Measurements from ENCODE around the gene BIRC5.

BIRC5 gene

GRCh38 chr17:78186692-78187595, 27.1 kb upstream of the BIRC5 start, which contains the start of the genes AFMID and TK1:
TSS of gene AFMID (plus strand) at chr17:78187362. CDS start at chr17:78187371, 9 bp downstream.
TSS of gene TK1 (minus strand) at chr17:78187052. CDS start at chr17:78186994, 58 bp downstream.
- Histone ChIP-seq H3K4me3 (peak within 1 kb of the TSS; percentile 49 to 78 (median 70)), H3K9ac (peak within 1 kb of the TSS; percentile 65 to 92 (median 87); a peak in 20 of 22 replicates), H3K4me1 (peaks cover 56 to 87% (median 76%) of the 10 kb centered on the region in 10 experiments), H3K27ac (peak within 1 kb of the TSS in 10 of 11 experiments; percentile 46 to 93 (median 87); a peak in 19 of 22 replicates), H3K27me3 (no peaks in the 10 kb centered on the region), H3K9me3 (replicated peaks in 1 of 11) (no peaks in the 10 kb centered on the region), H3K36me3 (peaks cover 15 to 67% (median 50%) of the 10 kb centered on the region in 11 experiments; a peak in 21 of 22 replicates), H3K4me2 (peak within 1 kb of the TSS; percentile 86 to 99 (median 93)), H4K20me1 (peaks cover 0 to 39% (median 14%) of the 10 kb centered on the region in 11 experiments; a peak in 12 of 22 replicates)
- TF ChIP-seq Cebpa-rat (IDR thresholded peaks at IDR 0.05): no peak

DNA sequence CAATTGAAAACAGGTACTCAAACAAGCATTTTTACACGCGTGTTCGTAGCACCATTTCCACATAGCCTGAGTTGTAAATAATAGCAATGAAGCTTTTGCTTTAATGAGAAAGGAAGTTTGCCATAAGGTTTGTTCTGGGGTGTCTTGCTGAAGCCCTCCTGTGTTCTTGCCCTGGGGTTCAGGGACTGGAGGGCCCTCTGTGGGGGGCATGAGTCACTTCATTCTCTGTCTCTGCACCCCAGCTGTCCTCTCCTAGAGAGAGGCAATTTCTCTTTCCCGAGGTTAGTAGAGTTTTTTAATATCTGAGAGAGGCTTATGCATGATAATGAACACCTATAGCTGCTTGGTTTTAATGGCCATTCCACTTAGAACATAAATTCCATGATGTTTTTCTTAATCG, 17.3 kb upstream of the BIRC5 start:
- Histone ChIP-seq H3K27ac (peak overlapping the region in 10 of 11 experiments; percentile 80 to 90 (median 87); a peak in 16 of 22 replicates), H3K9ac (peak overlapping the region in 2 of 11 experiments; percentile 75; a peak in 3 of 22 replicates), H3K9me3 (replicated peaks in 1 of 11) (peaks cover 0 to 22% (median 12%) of the 10 kb centered on the region in 11 experiments; a peak in 15 of 22 replicates), H4K20me1 (peaks cover 0 to 7% (median 0%) of the 10 kb centered on the region in 11 experiments; a peak in 2 of 22 replicates), H3K4me2 (peak overlapping the region in 7 of 11 experiments; percentile 3 to 92 (median 82); a peak in 7 of 22 replicates), H3K27me3 (no peaks in the 10 kb centered on the region), H3K4me1 (peaks cover 33 to 71% (median 50%) of the 10 kb centered on the region in 10 experiments), H3K4me3 (no peak overlapping the region), H3K36me3 (peaks cover 44 to 85% (median 75%) of the 10 kb centered on the region in 11 experiments)
- no peak for TF ChIP-seq Cebpa-rat (IDR thresholded peaks at IDR 0.05)

DNA sequence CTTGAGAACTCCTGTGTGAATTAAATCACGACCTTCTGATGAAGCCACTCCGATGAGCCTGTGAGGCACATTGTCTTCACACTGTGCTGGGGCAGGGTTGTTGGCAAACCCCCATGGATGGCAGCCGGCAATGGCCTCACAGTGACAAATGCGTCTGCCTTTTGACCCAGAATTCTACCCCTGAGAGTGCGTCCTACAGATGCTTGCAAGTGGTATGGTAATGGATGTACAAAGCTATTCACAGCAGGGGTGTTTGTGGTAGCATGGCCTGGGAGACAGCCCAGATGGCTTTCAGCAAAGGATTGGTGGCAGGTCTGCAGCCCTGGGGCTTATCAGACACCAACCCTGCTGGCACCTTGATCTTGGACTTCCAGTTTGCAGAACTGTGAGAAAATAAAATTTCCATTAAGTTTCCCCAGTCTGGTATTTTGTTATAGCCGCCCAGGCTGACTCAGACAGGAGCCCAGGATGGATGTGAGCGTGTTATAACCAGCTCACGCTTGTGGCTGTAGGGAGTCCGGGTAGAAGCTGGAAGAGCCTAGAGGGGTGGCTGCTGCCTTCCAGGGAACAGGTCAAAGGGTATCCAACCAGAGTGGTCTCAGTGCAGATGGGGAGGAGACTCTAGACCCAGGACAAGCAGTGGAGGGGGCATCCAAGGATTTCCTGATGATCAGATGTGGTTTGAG, 16.8 kb upstream of the BIRC5 start:
- Histone ChIP-seq H3K4me2 (peak overlapping the region; percentile 55 to 92 (median 80); a peak in 20 of 22 replicates), H3K4me1 (peaks cover 32 to 65% (median 50%) of the 10 kb centered on the region in 10 experiments), H3K27me3 (no peaks in the 10 kb centered on the region), H3K27ac (peak overlapping the region; percentile 55 to 90 (median 87); a peak in 21 of 22 replicates), H4K20me1 (peaks cover 0 to 4% (median 0%) of the 10 kb centered on the region in 11 experiments; a peak in 2 of 22 replicates), H3K4me3 (no peak overlapping the region; a peak in 1 of 20 replicates), H3K9me3 (replicated peaks in 1 of 11) (peaks cover 0 to 22% (median 12%) of the 10 kb centered on the region in 11 experiments; a peak in 15 of 22 replicates), H3K9ac (peak overlapping the region; percentile 22 to 80 (median 72); a peak in 12 of 22 replicates), H3K36me3 (peaks cover 39 to 80% (median 72%) of the 10 kb centered on the region in 11 experiments)
- no peak for TF ChIP-seq Cebpa-rat (IDR thresholded peaks at IDR 0.05)

DNA sequence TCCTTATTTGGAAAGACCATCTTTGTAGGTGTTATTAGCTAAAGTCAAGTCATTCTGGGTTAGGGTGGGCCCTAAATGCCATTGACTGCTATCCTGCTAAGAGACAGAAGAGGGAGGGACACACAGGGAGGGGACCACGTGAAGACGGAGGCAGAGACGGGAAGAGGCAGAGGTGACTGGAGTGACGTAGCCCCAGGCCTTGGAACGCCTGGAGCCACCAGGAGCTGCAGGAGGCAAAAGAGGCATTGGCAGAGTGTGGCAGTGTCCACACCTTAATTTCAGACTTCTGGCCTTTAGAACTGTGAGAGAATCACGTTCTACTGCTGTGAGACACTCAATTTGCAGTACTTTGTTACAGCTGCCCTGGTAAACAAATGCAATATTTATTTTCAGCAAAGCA, 13.6 kb upstream of the BIRC5 start:
- peak overlapping the region in 2 of 11 experiments; percentile 64 to 70; a peak in 5 of 22 replicates for H3K9ac ChIP-seq
- H3K4me3 ChIP-seq: no peak overlapping the region
- H3K4me1 ChIP-seq: peaks cover 25 to 52% (median 46%) of the 10 kb centered on the region in 10 experiments
- H3K27me3 ChIP-seq: no peaks in the 10 kb centered on the region
- peak overlapping the region in 8 of 11 experiments; percentile 33 to 92 (median 81); a peak in 9 of 22 replicates for H3K4me2 ChIP-seq
- peaks cover 41 to 81% (median 72%) of the 10 kb centered on the region in 11 experiments for H3K36me3 ChIP-seq
- peaks cover 0 to 22% (median 12%) of the 10 kb centered on the region in 11 experiments; a peak in 15 of 22 replicates for H3K9me3 ChIP-seq (replicated peaks in 1 of 11)
- H3K27ac ChIP-seq: peak overlapping the region in 10 of 11 experiments; percentile 80 to 90 (median 86); a peak in 17 of 22 replicates
- H4K20me1 ChIP-seq: peaks cover 0 to 4% (median 0%) of the 10 kb centered on the region in 11 experiments; a peak in 1 of 22 replicates
- TF ChIP-seq Cebpa-rat (IDR thresholded peaks at IDR 0.05): no peak

GRCh38 chr17:78202666-78203065, 11.4 kb upstream of the BIRC5 start:
- no peaks in the 10 kb centered on the region for H3K27me3 ChIP-seq
- H3K27ac ChIP-seq: peak overlapping the region in 1 of 11 experiments; percentile 17; a peak in 1 of 22 replicates
- peaks cover 0 to 4% (median 0%) of the 10 kb centered on the region in 11 experiments; a peak in 1 of 22 replicates for H4K20me1 ChIP-seq
- H3K4me1 ChIP-seq: peaks cover 22 to 32% (median 30%) of the 10 kb centered on the region in 10 experiments
- TF ChIP-seq Cebpa-rat (IDR thresholded peaks at IDR 0.05): no peak
- H3K36me3 ChIP-seq: peaks cover 25 to 78% (median 67%) of the 10 kb centered on the region in 11 experiments
- H3K4me2 ChIP-seq: no peak overlapping the region
- no peak overlapping the region for H3K9ac ChIP-seq
- peaks cover 0 to 18% (median 12%) of the 10 kb centered on the region in 11 experiments; a peak in 15 of 22 replicates for H3K9me3 ChIP-seq (replicated peaks in 1 of 11)
- H3K4me3 ChIP-seq: no peak overlapping the region

DNA sequence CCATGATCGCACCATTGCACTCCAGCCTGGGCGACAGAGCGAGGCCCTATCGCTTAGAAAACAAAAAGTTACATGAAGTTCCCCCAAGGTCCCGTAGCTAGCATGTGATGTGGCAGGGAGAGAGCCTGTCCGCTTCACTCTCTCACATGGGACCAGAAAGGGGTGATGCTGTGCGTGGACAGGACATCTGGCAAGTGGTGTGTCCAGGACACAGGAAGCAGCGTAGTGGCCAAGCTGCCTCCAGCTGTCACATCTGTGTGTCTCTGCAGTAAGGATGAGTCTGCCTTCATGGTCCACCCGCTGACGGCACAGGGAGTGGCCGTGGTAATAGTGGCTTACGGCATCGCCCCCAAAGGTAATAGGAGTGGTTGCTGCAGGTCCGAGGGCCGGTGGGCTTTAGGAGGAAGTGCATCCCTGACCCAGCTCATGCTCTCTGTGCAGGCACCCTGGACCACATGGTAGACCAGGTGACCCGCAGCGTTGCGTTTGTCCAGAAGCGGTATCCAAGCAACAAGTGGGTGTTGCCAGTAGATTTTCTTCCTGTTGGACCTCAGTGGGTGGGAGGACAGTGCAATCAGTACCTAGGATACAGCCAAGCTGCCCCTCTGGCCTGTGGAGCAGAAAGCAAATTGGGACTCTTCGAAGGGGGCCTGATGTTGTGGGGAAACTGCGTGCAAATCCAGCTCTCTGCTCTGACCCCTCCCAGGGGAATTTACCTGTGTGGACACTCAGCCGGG, 9.5 kb upstream of the BIRC5 start:
- H3K9me3 ChIP-seq (replicated peaks in 1 of 11): peaks cover 0 to 7% (median 4%) of the 10 kb centered on the region in 11 experiments; a peak in 11 of 22 replicates
- H3K4me1 ChIP-seq: peaks cover 3 to 16% (median 13%) of the 10 kb centered on the region in 10 experiments
- no peak for TF ChIP-seq Cebpa-rat (IDR thresholded peaks at IDR 0.05)
- no peak overlapping the region for H3K4me2 ChIP-seq
- peaks cover 23 to 79% (median 64%) of the 10 kb centered on the region in 11 experiments for H3K36me3 ChIP-seq
- H3K27me3 ChIP-seq: no peaks in the 10 kb centered on the region
- H3K4me3 ChIP-seq: no peak overlapping the region
- H3K9ac ChIP-seq: no peak overlapping the region
- peaks cover 0 to 4% (median 0%) of the 10 kb centered on the region in 11 experiments; a peak in 1 of 22 replicates for H4K20me1 ChIP-seq
- no peak overlapping the region for H3K27ac ChIP-seq

DNA sequence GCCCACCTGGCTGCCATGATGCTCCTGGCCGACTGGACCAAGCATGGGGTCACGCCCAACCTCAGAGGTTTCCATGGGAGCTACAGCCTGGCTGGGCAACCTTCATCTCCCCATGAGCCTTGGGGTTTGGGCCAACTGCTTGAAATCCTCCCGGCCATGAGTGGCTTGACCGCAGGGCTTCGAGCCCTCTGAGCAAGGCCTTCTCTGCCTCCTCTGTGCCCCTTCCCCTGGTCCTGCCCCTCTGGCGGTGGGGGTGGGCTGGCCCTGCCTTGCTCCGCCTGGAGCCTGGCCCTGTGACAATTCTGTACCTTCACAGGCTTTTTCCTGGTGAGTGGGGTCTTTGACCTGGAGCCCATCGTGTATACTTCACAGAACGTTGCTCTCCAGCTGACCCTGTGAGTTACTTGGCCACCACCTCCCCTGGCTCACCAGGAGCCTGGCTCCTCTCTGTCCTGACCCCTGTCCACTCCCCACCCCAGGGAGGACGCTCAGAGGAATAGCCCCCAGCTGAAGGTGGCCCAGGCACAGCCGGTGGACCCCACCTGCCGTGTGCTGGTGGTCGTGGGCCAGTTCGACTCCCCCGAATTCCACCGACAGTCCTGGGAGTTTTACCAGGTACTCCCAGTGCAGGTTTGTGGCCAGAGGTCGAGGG, 8.8 kb upstream of the BIRC5 start:
- H3K36me3 ChIP-seq: peaks cover 23 to 74% (median 59%) of the 10 kb centered on the region in 11 experiments

More for the DNA sequence above, 8.8 kb upstream of the BIRC5 start:
- Histone ChIP-seq H4K20me1 (peaks cover 0 to 4% (median 0%) of the 10 kb centered on the region in 11 experiments; a peak in 1 of 22 replicates), H3K27ac (0 out of 22 replicates have a peak overlapping the region, but pooled peaks of 1 of the 11 experiments have one; percentile 35), H3K4me2 (no peak overlapping the region), H3K9ac (no peak overlapping the region), H3K4me3 (no peak overlapping the region), H3K27me3 (no peaks in the 10 kb centered on the region), H3K9me3 (replicated peaks in 1 of 11) (0 out of 22 replicates have a peak, but pooled peaks cover 0 to under 1% (median 0%) of the 10 kb centered on the region in 11 experiments), H3K4me1 (peaks cover 0 to 9% (median 6%) of the 10 kb centered on the region in 10 experiments; a peak in 12 of 20 replicates)
- TF ChIP-seq Cebpa-rat (IDR thresholded peaks at IDR 0.05): no peak
